SKM-1 treated with dmso at 0.1 percent for 144 hours (cell line): Measurements from ENCODE around the gene SMCO1.
A peak's percentile ranks its signal among the peaks of the same experiment; 100 is the strongest.
"Not testable (repeated sequence)": the region's sequence is repeated elsewhere in the genome, so short reads cannot be mapped to it uniquely, and the experiment has no call there.

ENCODE experiments used
- DNase-seq: peaks from one replicate; lab custom pipeline; 2025; ENCODE audit not compliant: unreplicated experiment; lab: John Stamatoyannopoulos, UW

The SMCO1 gene

DNA sequence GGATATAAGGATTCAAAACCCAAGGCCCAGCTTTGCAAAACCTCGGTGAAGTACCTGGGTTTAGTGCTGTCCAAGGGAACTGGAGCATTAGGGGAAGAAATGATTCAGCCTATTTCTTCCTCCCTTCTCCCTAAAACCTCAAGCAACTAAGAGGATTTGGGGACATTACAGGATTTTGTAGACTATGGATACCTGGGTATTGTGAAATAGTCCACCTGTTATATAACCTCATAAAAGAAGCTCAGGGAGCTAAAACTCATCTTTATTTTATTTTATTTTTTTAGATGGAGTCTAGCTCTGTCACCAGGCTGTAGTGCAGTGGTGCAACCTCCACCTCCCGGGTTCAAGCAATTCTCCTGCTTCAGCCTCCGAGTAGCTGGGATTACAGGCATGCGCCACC, 8.7 kb upstream of the SMCO1 start:
- DNase-seq = no peak

DNA sequence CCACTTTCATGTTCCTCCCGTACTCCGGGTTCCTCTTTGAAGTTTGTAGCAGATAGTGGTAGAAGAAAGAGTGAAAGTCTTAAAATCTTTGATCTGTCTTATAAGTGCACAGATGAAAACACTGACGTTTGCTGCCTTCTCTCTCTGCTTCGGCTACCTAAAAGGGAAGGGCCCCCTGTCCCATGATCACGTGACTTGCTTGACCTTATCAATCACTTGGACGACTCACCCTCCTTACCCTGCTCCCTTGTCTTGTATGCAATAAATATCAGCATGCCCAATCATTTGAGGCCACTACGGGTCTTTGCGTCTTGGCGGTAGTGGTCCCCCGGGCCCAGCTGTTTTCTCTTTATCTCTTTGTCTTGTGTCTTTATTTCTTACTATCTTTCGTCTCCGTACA, 6.1 kb upstream of the SMCO1 start:
- not testable (repeated sequence) for DNase-seq

- no peak for DNase-seq
Observed at GRCh38 chr3:196519718-196520082, 4.6 kb upstream of the SMCO1 start.

- peak; percentile 61 for DNase-seq
Observed at GRCh38 chr3:196518966-196519717, 4.0 kb upstream of the SMCO1 start.

DNA sequence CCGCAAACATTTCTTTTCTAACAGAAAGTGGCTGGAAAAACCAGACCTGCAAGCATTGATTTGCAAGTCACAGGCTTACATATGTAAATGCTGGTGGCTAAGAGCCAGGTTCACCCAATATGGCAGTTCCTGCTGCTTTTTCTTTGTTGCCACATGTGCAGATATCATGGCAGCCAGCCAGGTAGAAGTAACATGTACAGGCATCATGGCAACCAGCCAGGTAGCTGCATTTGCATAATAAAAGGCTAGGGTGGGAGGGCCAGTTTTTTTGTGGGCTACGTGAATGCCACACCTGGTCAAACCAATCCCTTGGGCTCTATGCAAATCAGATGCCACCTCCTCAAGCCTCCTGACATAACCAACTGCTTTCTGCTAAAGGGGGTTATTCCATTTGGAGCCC, 2.8 kb upstream of the SMCO1 start:
- no peak for DNase-seq

DNA sequence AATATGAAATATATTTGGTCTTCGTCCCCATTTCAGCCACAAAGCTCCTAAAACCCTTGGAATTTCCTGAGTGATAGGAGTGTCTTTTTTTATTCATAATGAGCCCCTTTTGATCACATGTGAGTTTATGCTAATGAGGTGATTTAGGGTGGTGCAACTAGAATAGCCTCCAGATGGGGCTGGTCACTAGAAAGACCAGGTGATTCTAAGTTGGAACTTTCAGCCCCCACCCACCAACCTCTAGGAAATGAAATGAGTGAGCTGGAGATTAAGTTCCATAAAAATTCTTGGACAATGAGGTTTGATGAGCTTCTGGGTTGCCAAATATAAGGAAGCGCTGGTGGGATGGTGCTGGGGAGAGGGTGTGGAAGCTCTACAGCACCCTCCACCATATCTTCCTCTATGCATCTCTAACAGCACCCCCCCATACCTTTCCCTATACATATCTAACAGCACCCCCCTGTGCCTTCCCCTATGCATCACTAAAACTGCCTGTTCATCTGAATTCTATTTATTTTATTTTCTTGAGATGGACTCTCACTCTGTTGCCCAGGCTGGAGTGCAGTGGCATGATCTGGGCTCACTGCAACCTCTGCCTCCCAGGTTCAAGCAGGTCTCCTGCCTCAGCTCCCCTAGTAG, 2.1 kb upstream of the SMCO1 start:
- DNase-seq = no peak

DNA sequence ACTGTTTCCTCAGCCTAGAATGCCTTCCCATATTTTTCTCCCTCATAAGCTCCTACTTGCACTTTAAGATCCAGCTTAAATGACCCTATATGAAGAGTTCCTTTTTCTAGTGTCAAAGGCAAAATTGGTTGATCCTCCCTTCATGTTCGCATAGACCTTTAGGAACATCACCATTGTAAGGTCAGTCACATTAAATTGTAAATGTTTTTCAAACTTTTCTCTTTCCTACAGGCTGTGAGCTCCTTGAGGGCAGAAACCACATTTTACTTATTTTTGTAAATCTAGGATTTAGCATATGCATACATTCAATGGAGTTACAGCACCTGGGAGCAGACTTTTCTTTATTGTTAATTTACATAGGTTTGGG, 813 bp downstream of the SMCO1 start:
- DNase-seq = no peak

DNA sequence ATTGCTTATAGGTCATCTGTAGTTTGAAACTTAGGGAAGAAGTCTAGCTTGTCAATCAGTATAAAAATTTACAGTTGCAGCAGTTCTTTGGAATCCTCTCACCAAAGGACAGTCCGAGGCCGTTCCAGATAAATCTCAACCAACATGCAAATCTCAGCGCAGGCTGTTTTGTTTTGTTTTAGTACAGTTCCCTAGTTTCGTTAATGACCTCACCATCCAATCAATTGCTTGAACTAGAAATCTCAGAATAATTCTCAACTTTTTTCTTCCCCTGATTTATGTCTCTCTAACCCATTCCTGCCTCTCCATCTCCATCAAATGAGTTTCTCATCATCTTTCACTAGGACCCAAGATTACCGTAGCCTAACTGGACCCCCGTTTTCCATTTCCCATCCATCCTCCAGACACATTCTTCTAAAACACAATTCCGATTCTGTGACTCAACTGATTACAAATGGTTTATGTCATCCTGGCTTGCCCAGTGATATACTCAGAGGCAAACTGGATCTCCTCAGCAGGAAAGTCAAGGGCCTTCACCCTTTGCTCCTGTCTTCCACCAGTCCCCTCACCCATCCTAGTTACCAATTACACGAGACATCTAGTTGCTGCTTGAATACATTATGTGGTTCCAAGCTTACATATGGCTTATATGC, 1.3 kb downstream of the SMCO1 start:
- no peak for DNase-seq

DNA sequence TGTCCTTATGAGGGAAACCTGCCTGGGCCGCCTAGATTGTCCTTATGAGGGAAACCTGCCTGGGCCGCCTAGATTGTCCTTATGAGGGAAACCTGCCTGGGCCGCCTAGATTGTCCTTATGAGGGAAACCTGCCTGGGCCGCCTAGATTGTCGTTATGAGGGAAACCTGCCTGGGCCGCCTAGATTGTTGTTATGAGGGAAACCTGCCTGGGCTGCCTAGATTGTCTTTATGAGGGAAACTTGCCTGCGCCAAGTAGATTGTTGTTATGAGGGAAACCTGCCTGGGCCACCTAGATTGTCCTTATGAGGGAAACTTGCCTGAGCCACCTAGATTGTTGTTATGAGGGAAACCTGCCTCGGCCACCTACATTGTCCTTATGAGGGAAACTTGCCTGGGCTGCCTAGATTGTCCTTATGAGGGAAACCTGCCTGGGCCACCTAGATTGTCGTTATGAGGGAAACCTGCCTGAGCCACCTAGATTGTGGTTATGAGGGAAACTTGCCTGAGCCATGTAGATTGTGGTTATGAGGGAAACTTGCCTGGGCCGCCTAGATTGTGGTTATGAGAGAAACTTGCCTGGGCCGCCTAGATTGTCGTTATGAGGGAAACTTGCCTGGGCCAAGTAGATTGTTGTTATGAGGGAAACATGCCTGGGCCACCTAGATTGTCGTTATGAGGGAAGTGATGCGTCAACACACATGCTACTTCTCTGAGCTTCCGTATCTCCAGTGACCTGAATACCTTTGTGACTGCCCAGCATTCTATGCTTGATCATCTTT, 3.3 kb downstream of the SMCO1 start:
- DNase-seq = not testable (repeated sequence)

DNA sequence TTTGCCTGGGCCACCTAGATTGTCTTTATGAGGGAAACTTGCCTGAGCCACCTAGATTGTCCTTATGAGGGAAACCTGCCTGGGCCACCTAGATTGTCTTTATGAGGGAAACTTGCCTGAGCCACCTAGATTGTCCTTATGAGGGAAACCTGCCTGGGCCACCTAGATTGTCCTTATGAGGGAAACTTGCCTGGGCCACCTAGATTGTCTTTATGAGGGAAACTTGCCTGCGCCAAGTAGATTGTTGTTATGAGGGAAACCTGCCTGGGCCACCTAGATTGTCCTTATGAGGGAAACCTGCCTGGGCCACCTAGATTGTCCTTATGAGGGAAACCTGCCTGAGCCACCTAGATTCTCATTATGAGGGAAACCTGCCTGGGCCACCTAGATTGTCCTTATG, 4.0 kb downstream of the SMCO1 start:
- DNase-seq = not testable (repeated sequence)

DNA sequence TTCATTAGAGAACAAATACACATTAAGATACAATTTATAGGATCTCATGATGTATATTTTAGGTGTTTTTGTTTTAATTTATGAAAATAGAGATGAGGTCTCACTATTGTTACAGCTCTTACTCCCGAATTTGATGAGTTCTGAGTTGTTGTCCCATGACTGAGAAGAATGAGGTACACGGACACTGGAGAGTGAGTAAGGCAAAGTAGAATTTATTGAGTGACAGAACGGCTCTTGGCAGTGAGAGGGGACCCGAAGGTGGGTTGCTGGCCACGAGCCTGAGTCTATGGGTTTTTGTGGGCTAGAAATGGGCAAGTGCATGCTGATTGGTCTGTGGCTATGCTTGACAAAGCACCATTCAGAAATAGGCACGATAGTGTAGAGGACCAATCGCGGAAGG, 8.5 kb downstream of the SMCO1 start:
- no peak for DNase-seq

DNA sequence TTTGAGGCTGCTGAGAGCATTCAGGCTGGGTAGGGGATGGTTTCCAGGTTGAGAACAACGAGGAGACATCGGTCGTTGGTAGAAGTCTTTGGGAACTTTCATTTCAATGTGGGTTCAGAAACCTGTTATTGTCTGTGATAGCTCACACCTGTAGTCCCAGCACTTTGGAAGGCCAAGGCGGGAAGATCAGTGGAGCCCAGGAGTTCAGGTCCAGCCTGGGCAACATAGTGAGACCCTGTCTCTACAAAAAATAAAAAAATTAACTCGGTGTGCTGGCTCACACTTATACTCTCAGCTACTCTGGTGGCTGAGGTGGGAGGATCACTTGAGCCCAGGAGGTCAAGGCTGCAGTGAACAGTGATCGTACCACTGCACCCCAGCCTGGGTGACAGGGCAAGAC, 10.6 kb downstream of the SMCO1 start:
- no peak for DNase-seq

DNA sequence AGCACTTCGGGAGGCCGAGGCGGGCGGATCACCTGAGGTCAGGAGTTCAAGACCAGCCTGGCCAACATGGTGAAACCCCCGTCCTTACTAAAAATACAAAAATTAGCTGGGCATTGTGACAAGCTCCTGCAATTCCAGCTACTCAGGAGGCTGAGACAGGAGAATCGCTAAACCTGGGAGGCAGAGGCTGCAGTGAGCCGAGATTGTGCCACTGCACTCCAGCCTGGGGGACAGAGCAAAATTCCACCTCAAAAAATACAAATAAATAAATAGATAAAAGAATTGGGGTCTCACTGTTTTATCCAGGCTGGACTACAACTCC, 11.1 kb downstream of the SMCO1 start:
- not testable (repeated sequence) for DNase-seq

DNA sequence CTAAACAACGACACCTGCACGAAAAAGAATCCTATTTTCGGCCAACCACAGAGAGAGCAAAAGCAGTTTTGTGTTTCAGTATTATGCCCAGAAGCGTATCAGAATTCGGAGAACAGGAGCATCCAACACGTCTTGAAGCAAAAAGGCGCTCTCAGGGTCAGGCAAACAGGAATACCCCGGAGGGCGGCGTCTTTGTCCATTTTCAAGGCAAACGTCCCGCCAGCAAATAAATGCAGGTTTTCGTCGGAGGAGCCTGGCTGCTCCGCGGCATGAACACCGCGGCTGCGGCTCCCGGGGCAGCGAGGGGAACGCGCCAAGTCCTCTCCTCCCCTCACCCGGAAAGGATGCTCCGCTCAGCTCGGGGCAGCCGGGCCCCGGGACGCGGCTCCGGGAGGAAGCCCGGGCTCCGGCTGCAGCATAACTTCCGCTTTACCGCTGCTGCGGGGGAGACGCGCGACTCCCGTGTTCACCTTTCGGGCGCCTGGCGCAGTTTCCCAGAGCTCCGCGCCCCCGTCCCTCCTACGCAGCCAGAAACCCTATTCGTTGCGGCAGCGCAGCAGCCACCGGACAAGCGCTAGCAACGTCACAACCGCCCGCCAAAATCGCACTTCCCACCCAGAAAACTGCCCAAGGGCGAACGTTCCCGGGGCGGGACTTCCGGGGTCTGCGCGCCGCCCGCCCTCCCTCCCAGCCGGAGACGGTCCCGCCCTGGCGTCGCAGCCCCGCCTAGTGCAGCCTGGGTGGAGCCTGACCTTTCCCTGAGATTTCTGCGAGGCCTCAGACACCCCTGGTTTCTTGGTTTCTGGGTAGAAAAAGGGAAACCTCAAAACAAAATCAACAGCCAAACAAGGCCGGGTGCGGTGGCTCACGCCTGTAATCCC, 11.7 kb downstream of the SMCO1 start, which contains the start of gene RNF168:
RNF168 (minus strand) TSS at position 573 of the 881 bp plus-strand sequence. CDS start 595 bp downstream, outside the sequence.
- DNase-seq = peak; percentile 95

DNA sequence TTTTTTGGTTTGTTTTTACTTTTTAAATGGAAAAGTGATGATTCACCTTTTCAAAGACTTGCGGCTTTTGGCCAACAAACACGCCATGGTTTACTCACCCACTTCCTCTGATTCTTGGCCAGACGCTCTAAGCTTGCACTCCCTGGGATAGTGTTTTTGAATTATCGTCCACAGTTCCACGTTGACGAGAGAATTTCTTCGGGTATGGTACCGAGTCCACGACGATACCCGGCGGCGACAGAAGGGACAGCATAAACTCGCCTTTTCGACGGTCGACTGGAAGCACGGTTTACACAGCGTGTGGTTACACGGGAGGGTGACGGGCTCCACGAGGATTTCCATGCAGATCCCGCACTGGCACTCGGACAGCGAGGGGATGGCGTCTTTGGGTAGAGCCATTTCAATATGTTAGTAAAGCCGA, 12.4 kb downstream of the SMCO1 start:
- DNase-seq = peak; percentile 28

GRCh38 chr3:196501316-196502044, 13.7 kb downstream of the SMCO1 start:
- DNase-seq = no peak

- DNase-seq = no peak
Observed at GRCh38 chr3:196499807-196500524, 15.2 kb downstream of the SMCO1 start.

DNA sequence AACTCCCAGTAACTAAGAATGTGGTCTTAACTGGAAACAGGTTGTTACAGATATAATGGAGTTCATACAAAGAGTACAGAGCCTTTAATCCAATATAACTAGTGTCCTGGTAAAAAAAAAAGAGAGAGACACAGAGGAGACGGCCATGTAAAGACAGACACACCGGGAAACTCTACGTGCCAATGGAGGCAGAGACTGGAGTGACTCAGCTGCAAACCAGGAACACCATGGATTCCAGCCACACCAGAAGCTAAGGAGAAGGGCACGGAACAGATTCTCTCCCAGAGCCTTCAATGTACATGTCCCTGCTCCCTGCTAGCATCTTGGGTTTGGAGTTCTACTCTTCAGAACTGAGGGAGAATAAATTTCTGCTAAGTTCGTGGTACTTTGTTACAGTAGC, 16.1 kb downstream of the SMCO1 start:
- no peak for DNase-seq

GRCh38 chr3:196498297-196498696, 16.8 kb downstream of the SMCO1 start:
- DNase-seq = no peak
